Fibroblast of lung (primary cell): ENCODE results near the gene B3GNT4. TPM values are rescaled to one million over a fixed set of nuclear protein-coding genes. Genes with fewer than 3 reads are reported as not detected.

Experiments used
- DNase-seq, 2 donors: peaks; one replicate each; pipeline versions ENCODE4 v3.0.0 to v3.0.0-alpha.2; 2010; ENCODE audit warnings: low read depth in 2 of 2
- H2AFZ ChIP-seq: 2 replicates; pipeline ENCODE4 v1.5.1; 2012; ENCODE audit warnings: low read length, control low read depth, inconsistent platforms
- H3K27ac ChIP-seq: 2 replicates; pipeline ENCODE4 v1.5.1; 2011; ENCODE audit warnings: low read length, control low read depth; ENCODE audit not compliant: insufficient read depth
- H3K27me3 ChIP-seq: 2 replicates; pipeline ENCODE4 v1.5.1; 2011; ENCODE audit warnings: mild to moderate bottlenecking, low read length; ENCODE audit not compliant: control insufficient read depth, insufficient read depth
- H3K36me3 ChIP-seq: 2 replicates; pipeline ENCODE4 v1.5.1; 2011; ENCODE audit warnings: low read length; ENCODE audit not compliant: control insufficient read depth, insufficient read depth
- H3K4me1 ChIP-seq: 2 replicates; pipeline ENCODE4 v1.5.1; 2011; ENCODE audit warnings: low read length; ENCODE audit not compliant: control insufficient read depth, insufficient read depth; ENCODE audit errors: extremely low read depth
- H3K4me2 ChIP-seq: 2 replicates; pipeline ENCODE4 v1.5.1; 2011; ENCODE audit warnings: low read length, control low read depth; ENCODE audit not compliant: insufficient read depth; ENCODE audit errors: extremely low read depth
- H3K4me3 ChIP-seq, 4 experiments: fragments of 200-600 bp in 1 of 4; sonication (generic) in 1 of 4; replicated peaks in 1 of 4; 2 replicates each; pipeline ENCODE4 v1.5.1; 2011 to 2016; ENCODE audit warnings: low read length in 4 of 4, low read depth in 3 of 4, mild to moderate bottlenecking in 3 of 4, control low read depth in 2 of 4, inconsistent platforms in 1 of 4, mixed read lengths in 1 of 4; ENCODE audit not compliant: insufficient read depth in 1 of 4; ENCODE audit errors: control extremely low read depth in 1 of 4
- H3K79me2 ChIP-seq: 2 replicates; pipeline ENCODE4 v1.5.1; 2012; ENCODE audit warnings: mild to moderate bottlenecking, low read length, inconsistent platforms; ENCODE audit not compliant: control insufficient read depth, insufficient read depth
- H3K9ac ChIP-seq: 2 replicates; pipeline ENCODE4 v1.5.1; 2011; ENCODE audit warnings: mild to moderate bottlenecking, low read length, control low read depth; ENCODE audit not compliant: insufficient read depth
- H3K9me3 ChIP-seq: 2 replicates; pipeline ENCODE4 v1.5.1; 2012; ENCODE audit warnings: low read depth, low read length; ENCODE audit not compliant: control insufficient read depth, insufficient read depth
- H4K20me1 ChIP-seq: 2 replicates; pipeline ENCODE4 v1.5.1; 2011; ENCODE audit warnings: low read length; ENCODE audit not compliant: control insufficient read depth, insufficient read depth; ENCODE audit errors: extremely low read depth
- EZH2 ChIP-seq: IDR thresholded peaks from 2 replicates; pipeline ENCODE4 v1.5.1; 2012; ENCODE audit warnings: low read length, control low read depth, mild to moderate bottlenecking; ENCODE audit errors: missing control alignments
- polyA plus RNA-seq, 2 donors: library from polyadenylated mRNA; depleted of rRNA in 1 of 2; stranded (reverse) in 1 of 2; unstranded in 1 of 2; fragments of >200 nt; gene quantifications; 2 replicates each; pipeline ENCODE4 v1.2.1, GENCODE V29; 2011 to 2012; ENCODE audit warnings: missing spikeins in 1 of 2
- total RNA-seq: library from RNA; depleted of rRNA; stranded (reverse); fragments of >200 nt; gene quantifications from 2 replicates; pipeline ENCODE4 v1.2.1, GENCODE V29; 2014
- TF ChIP-seq, protein P1 (sequence below), 2 donors: IDR thresholded peaks in 1 of 2; conservative IDR thresholded peaks in 1 of 2; 1 replicate in 1 of 2; 2 replicates in 1 of 2; pipeline ENCODE4 v1.5.1; 2011 to 2012; ENCODE audit warnings: low read length in 2 of 2, control low read depth in 1 of 2, inconsistent platforms in 1 of 2, low read depth in 1 of 2, mild to moderate bottlenecking in 1 of 2

Gene B3GNT4
- total and polyA plus RNA-seq, 2 donors (not counting 1 experiment from before 2014, with no cell fraction given): 0.12 to 0.33 TPM

GRCh38 chr12:122162976-122163375 lies 40.5 kb upstream of the B3GNT4 start:
- Histone ChIP-seq H3K79me2 (no peaks in the 10 kb centered on the region), H3K27ac (no peak overlapping the region), H4K20me1 (no peaks in the 10 kb centered on the region), H3K9me3 (no peaks in the 10 kb centered on the region), H3K4me3 (no peak overlapping the region), H2AFZ (no peak overlapping the region), H3K27me3 (no peaks in the 10 kb centered on the region), H3K36me3 (no peaks in the 10 kb centered on the region), H3K9ac (no peak overlapping the region), H3K4me1 (no peaks in the 10 kb centered on the region), H3K4me2 (no peak overlapping the region)
- TF ChIP-seq, protein P1, sequence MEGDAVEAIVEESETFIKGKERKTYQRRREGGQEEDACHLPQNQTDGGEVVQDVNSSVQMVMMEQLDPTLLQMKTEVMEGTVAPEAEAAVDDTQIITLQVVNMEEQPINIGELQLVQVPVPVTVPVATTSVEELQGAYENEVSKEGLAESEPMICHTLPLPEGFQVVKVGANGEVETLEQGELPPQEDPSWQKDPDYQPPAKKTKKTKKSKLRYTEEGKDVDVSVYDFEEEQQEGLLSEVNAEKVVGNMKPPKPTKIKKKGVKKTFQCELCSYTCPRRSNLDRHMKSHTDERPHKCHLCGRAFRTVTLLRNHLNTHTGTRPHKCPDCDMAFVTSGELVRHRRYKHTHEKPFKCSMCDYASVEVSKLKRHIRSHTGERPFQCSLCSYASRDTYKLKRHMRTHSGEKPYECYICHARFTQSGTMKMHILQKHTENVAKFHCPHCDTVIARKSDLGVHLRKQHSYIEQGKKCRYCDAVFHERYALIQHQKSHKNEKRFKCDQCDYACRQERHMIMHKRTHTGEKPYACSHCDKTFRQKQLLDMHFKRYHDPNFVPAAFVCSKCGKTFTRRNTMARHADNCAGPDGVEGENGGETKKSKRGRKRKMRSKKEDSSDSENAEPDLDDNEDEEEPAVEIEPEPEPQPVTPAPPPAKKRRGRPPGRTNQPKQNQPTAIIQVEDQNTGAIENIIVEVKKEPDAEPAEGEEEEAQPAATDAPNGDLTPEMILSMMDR (conservative IDR thresholded peaks at IDR 0.05 in 1 of 2, IDR thresholded peaks at IDR 0.05 in 1 of 2; ENCODE audit: low read depth in 1 of 2, low read length in 2 of 2): no peak
- no peak for TF ChIP-seq EZH2
- no peak for DNase-seq

DNA sequence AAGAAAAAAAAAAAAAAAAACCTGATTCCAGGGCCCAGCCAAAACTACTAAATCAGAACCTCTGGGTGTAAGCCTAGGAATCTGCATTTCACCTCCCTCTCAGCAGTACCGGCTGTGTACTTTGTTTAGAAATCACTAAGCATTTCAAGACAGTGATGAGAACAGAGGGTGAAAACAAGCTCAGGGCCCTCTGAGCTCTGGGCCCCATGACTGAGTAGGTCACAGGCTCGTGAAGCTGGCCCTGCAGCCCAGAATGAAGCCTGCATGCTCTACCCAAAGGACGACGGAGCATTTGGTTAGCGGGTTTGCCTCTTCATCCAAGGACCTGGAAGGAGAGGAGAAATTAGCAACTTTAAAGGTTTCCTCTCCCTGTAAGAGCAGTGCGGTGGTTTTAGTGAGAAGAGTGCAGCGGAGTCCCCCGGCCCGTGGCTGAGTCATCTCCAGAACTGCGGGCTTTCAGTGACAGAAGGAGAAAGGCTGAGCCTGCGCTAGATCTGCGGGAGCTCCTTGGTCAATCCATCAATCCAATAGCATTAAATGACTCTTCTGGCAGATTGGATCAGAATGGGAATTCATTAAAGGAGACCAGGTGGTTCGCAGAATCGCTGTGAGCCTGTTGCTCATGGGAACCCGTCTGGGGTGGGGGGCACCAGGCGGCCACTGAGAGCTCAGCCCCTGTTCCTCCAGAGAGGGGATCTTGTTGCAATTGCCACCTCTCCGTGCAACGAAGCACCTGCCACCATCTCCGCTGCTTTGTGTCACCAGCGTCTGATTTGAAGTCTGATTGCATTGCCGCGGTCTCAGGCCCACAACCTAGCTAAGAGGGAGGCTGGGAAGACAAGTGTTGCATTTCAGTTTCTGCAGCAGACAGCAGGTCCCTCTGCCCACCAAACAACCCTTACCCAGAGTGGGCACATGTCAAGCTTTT lies 36.8 kb upstream of the B3GNT4 start:
- Histone ChIP-seq H3K27ac (no peak overlapping the region), H4K20me1 (no peaks in the 10 kb centered on the region), H3K4me3 (no peak overlapping the region), H3K27me3 (no peaks in the 10 kb centered on the region), H3K4me2 (no peak overlapping the region), H3K4me1 (no peaks in the 10 kb centered on the region), H3K36me3 (no peaks in the 10 kb centered on the region), H3K79me2 (no peaks in the 10 kb centered on the region), H3K9ac (no peak overlapping the region), H3K9me3 (no peaks in the 10 kb centered on the region), H2AFZ (no peak overlapping the region)
- no peak for TF ChIP-seq EZH2
- TF ChIP-seq, protein P1 (conservative IDR thresholded peaks at IDR 0.05 in 1 of 2, IDR thresholded peaks at IDR 0.05 in 1 of 2; ENCODE audit: low read depth in 1 of 2, low read length in 2 of 2): no peak
- DNase-seq: no peak

DNA sequence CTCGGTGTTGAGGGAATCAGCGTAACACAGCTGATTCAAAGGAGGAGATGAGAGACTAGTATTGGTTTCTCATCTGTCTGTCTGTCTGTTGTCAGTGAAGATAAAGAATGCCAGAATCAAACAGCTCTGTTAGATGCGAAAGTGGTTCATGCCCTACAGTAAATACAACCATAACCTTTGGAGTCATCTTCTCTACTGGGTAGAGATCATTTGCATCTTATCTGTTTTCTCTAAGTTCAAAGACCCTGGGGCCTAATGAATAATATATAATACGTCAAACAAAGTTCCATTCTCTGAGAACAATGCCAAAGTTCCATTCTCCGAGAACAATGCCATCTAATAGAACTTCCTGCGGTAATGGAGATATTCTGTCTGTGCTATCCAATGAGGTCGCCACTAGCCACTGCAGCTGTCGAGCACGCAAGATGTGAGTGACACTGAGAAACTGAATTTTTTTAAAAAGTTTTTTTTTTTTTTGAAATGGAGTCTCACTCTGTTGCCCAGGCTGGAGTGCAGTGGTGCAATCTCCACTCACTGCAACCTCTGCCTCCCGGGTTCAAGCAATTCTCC lies 36.1 kb upstream of the B3GNT4 start:
- H3K4me1 ChIP-seq: no peaks in the 10 kb centered on the region
- H3K9me3 ChIP-seq: no peaks in the 10 kb centered on the region
- H3K4me3 ChIP-seq: no peak overlapping the region
- H3K27me3 ChIP-seq: peaks cover 1% of the 10 kb centered on the region
- no peak for DNase-seq
- H3K4me2 ChIP-seq: no peak overlapping the region
- H3K9ac ChIP-seq: no peak overlapping the region
- H3K79me2 ChIP-seq: no peaks in the 10 kb centered on the region
- no peaks in the 10 kb centered on the region for H4K20me1 ChIP-seq
- H3K36me3 ChIP-seq: no peaks in the 10 kb centered on the region
- H2AFZ ChIP-seq: no peak overlapping the region
- no peak for TF ChIP-seq EZH2
- TF ChIP-seq, protein P1 (conservative IDR thresholded peaks at IDR 0.05 in 1 of 2, IDR thresholded peaks at IDR 0.05 in 1 of 2; ENCODE audit: low read depth in 1 of 2, low read length in 2 of 2): no peak
- no peak overlapping the region for H3K27ac ChIP-seq
